Activated T-helper 2 cell treated with anti-CD3 and anti-CD28 coated beads, Interferon-gamma antibody, Interleukin-2, Interleukin-4, amounts not matched to agents 10 μg/mL and 5 μg/mL and 100 μg/mL, durations not matched to agents 14 hours and 24 hours and 36 hours (primary cell): ENCODE data around the gene SLC18A2. TPM values are rescaled to one million over a fixed set of nuclear protein-coding genes. Genes with fewer than 3 reads are reported as not detected.

Experiments used
- DNase-seq: peaks from one replicate; pipeline ENCODE4 v3.0.0; 2021; ENCODE audit warnings: low spot score
- H3K27ac Mint-ChIP-seq: one replicate; pipeline ENCODE4 v1.8.0; 2021; ENCODE audit warnings: mixed read lengths
- H3K27me3 Mint-ChIP-seq: one replicate; pipeline ENCODE4 v1.8.0; 2021; ENCODE audit warnings: low read depth, mixed read lengths
- H3K36me3 Mint-ChIP-seq: one replicate; pipeline ENCODE4 v1.8.0; 2021; ENCODE audit warnings: low read depth, mixed read lengths
- H3K4me1 Mint-ChIP-seq: one replicate; pipeline ENCODE4 v1.8.0; 2021; ENCODE audit warnings: low read depth, mixed read lengths
- H3K4me3 Mint-ChIP-seq: one replicate; pipeline ENCODE4 v1.8.0; 2021; ENCODE audit warnings: low read depth, mild to moderate bottlenecking, moderate library complexity, mixed read lengths
- H3K9me3 Mint-ChIP-seq: one replicate; pipeline ENCODE4 v1.8.0; 2021; ENCODE audit warnings: mixed read lengths
- intact Hi-C: fragments of 100-400 bp; cut with micrococcal nuclease; formaldehyde crosslinking; loops from one replicate; pipeline ENCODE4 v1.15.1; 2023
- total RNA-seq: library from RNA; stranded (reverse); gene quantifications from 2 replicates; pipeline ENCODE4 v1.2.3, GENCODE V29; 2022

Gene SLC18A2
- total RNA-seq, 1 donor from 2014 or later, result not detected

DNA sequence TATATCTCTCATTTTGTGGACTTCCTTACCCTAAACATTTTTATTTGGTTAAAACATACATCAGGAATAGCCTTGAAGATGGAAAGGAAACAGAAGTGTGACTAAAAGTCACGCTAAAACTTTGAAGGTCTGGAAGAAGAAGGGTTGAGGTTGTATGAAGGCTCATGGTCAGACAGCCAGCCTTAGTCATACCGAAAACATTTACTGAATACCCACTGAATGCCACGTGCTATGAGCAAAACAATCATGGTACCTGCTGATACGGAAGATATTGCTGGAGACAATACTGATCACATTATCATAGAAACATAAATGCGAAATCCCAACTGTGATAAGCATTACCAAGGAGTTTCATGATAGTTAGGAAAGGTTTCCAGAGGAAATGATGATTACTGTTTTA lies 70.3 kb downstream of the SLC18A2 start:
- no peak overlapping the region for H3K4me3 Mint-ChIP-seq
- no peak for DNase-seq
- intact Hi-C loops, result no loop called here
- H3K9me3 Mint-ChIP-seq, result no peaks in the 10 kb centered on the region
- H3K36me3 Mint-ChIP-seq, result peaks cover 28% of the 10 kb centered on the region
- H3K27ac Mint-ChIP-seq, result no peak overlapping the region
- peaks cover 9% of the 10 kb centered on the region for H3K4me1 Mint-ChIP-seq
- H3K27me3 Mint-ChIP-seq, result no peaks in the 10 kb centered on the region

DNA sequence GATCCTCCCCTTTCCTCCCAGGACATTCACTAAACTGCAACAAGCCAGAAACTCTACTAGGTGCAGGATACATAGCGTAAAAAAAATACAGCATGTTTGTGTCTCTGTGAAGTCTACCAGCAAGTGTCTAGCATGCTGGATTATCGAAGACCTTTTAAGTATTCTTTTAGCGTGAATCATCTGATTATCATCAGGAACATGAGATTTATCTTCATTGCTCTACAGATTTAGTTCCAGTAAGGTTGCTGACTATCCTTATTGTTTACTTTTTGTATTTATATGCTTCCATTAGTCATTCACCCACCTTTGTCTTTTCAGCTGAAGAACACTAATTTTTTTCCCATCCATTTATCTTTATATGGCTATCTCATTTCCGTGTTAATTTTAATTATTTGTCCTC lies 71.5 kb downstream of the SLC18A2 start:
- no peak overlapping the region for H3K27ac Mint-ChIP-seq
- peaks cover 9% of the 10 kb centered on the region for H3K4me1 Mint-ChIP-seq
- peaks cover 23% of the 10 kb centered on the region for H3K36me3 Mint-ChIP-seq
- no peak for DNase-seq
- no peaks in the 10 kb centered on the region for H3K27me3 Mint-ChIP-seq
- intact Hi-C loops, result no loop called here
- H3K4me3 Mint-ChIP-seq, result no peak overlapping the region
- no peaks in the 10 kb centered on the region for H3K9me3 Mint-ChIP-seq

GRCh38 chr10:117313641-117314040 lies 72.7 kb downstream of the SLC18A2 start:
- no peak for DNase-seq
- H3K4me3 Mint-ChIP-seq, result no peak overlapping the region
- intact Hi-C loops, result no loop called here
- no peaks in the 10 kb centered on the region for H3K27me3 Mint-ChIP-seq
- H3K9me3 Mint-ChIP-seq, result no peaks in the 10 kb centered on the region
- H3K4me1 Mint-ChIP-seq, result peaks cover 9% of the 10 kb centered on the region
- peaks cover 31% of the 10 kb centered on the region for H3K36me3 Mint-ChIP-seq
- H3K27ac Mint-ChIP-seq, result no peak overlapping the region

DNA sequence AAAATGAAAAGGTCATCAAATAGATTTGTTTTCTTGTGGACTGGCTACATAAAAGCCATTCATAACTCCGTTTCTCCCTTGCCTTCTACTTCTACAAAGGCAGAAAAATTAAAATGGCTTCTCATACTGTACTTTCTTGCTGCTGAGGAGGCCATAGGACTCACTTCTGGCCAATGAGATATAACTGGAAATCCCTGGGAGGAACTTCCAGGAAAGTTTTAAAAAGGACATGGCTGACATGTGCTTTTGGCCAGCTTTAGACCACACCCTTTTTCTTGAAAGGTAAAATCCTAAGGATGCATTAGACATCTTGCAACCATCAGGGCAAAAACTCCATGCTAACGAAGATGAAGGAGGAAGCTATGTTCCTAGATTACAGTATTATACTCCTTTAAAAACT lies 75.8 kb downstream of the SLC18A2 start:
- H3K27me3 Mint-ChIP-seq, result no peaks in the 10 kb centered on the region

GRCh38 chr10:117318909-117319308 lies 78.0 kb downstream of the SLC18A2 start:
- no peak overlapping the region for H3K4me3 Mint-ChIP-seq
- intact Hi-C loops, result no loop called here
- no peaks in the 10 kb centered on the region for H3K27me3 Mint-ChIP-seq
- no peak overlapping the region for H3K27ac Mint-ChIP-seq
- H3K4me1 Mint-ChIP-seq, result no peaks in the 10 kb centered on the region
- no peaks in the 10 kb centered on the region for H3K9me3 Mint-ChIP-seq
- H3K36me3 Mint-ChIP-seq, result peaks cover 13% of the 10 kb centered on the region
- no peak for DNase-seq

More for the DNA sequence above, 75.8 kb downstream of the SLC18A2 start:
- DNase-seq, result no peak
- no peak overlapping the region for H3K4me3 Mint-ChIP-seq
- H3K36me3 Mint-ChIP-seq, result peaks cover 26% of the 10 kb centered on the region
- peaks cover 3% of the 10 kb centered on the region for H3K4me1 Mint-ChIP-seq
- no peak overlapping the region for H3K27ac Mint-ChIP-seq
- intact Hi-C loops, result no loop called here
- no peaks in the 10 kb centered on the region for H3K9me3 Mint-ChIP-seq

DNA sequence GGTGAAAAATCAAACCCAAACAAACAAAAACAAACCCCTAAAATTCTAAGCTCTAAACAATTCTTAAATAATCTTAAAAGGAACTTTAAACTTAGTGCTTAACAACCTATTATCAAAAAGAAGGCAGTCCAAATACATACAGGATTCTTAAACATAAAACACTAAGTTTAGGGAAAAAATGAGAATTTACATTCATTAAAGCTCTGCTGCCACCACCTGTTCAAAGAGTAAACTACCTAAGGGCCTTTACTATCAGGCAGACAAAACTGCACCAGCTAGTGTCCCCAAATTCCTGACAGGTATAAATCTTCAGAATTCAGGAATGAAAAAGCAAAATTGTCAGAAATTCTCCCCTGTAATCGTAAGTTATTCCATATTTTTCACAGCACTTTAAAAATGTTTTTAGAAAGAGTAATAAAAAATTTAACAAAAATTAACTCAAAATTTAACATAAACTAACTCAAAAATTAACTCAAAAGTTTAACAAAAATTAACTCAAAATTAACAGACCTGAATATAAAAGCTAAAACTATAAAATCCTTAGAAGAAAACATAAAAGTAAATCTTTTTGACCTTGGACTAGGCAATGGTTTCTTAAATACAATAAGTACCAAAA lies 79.2 kb downstream of the SLC18A2 start:
- Mint-ChIP-seq H3K27ac (no peak overlapping the region), H3K27me3 (no peaks in the 10 kb centered on the region), H3K9me3 (no peaks in the 10 kb centered on the region), H3K4me3 (no peak overlapping the region), H3K36me3 (peaks cover 8% of the 10 kb centered on the region), H3K4me1 (no peaks in the 10 kb centered on the region)
- intact Hi-C loops, result loop anchor here (1.0 kb wide), 1 partner anchor 104 kb away; no protein-coding TSS in a partner anchor
- no peak for DNase-seq

DNA sequence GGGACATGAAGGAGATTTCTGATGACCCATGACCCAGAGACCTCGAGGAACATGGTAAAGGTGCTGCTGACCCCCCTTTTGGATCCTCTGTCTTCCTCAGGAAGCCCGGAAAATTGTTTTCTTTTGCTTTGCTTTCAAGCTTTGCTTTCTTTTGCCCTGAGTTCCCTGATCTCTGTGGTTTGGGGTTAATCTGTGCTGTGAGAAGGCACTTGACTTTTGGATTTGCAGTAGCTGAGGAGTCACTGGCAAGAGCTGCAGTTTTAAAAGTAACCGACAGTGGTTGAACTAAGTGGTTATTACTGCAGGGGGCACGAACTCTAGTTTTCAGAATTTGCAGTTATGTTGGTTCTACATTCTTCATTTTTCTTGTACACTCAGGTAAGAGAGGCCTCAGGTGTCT lies 81.3 kb downstream of the SLC18A2 start:
- peaks cover 19% of the 10 kb centered on the region for H3K36me3 Mint-ChIP-seq
- intact Hi-C loops, result no loop called here
- H3K9me3 Mint-ChIP-seq, result no peaks in the 10 kb centered on the region
- no peaks in the 10 kb centered on the region for H3K4me1 Mint-ChIP-seq
- no peak overlapping the region for H3K4me3 Mint-ChIP-seq
- no peak overlapping the region for H3K27ac Mint-ChIP-seq
- DNase-seq, result no peak
- no peaks in the 10 kb centered on the region for H3K27me3 Mint-ChIP-seq

DNA sequence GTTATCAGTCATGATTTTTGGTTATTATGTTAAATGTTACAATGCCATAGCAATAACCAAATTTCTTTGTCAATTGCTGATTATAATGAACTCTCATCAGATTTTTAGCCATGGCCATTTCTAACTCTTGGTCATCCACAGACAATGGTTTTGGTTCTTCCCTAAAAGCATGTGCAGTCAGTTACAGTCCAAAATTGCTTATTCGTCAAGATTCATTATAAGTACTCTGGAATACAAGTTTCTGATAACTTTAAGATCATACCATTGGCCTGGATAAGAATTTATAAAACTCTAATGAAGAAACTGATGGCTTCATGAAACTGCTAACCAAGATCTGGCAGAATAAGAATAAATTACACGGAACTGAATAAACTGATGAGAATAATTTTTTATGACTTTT lies 83.5 kb downstream of the SLC18A2 start:
- Mint-ChIP-seq H3K27me3 (no peaks in the 10 kb centered on the region), H3K4me3 (no peak overlapping the region), H3K9me3 (no peaks in the 10 kb centered on the region), H3K27ac (no peak overlapping the region), H3K36me3 (peaks cover 12% of the 10 kb centered on the region), H3K4me1 (no peaks in the 10 kb centered on the region)
- no peak for DNase-seq
- intact Hi-C loops, result no loop called here

GRCh38 chr10:117327262-117327661 lies 86.3 kb downstream of the SLC18A2 start:
- Mint-ChIP-seq H3K9me3 (no peaks in the 10 kb centered on the region), H3K4me1 (no peaks in the 10 kb centered on the region), H3K36me3 (peaks cover 19% of the 10 kb centered on the region), H3K27ac (no peak overlapping the region), H3K4me3 (no peak overlapping the region), H3K27me3 (no peaks in the 10 kb centered on the region)
- DNase-seq, result no peak
- intact Hi-C loops, result no loop called here

Other genes starting within 250 kb of the SLC18A2 start
- gene SHTN1, start 235.9 kb upstream of the SLC18A2 start, total RNA-seq, result not detected in 2 replicates
- gene VAX1, start 102.8 kb upstream of the SLC18A2 start, total RNA-seq, result not detected in 2 replicates
- gene KCNK18, start 43.6 kb upstream of the SLC18A2 start, total RNA-seq, result not detected in 2 replicates
- gene PDZD8, start 134.3 kb downstream of the SLC18A2 start, total RNA-seq, result 20.6 and 22.0 TPM in 2 replicates